ENCODE data around the gene STMND1.
"Not testable (repeated sequence)": the region's sequence is repeated elsewhere in the genome, so short reads cannot be mapped to it uniquely, and the experiment has no call there.

STMND1 gene

DNA sequence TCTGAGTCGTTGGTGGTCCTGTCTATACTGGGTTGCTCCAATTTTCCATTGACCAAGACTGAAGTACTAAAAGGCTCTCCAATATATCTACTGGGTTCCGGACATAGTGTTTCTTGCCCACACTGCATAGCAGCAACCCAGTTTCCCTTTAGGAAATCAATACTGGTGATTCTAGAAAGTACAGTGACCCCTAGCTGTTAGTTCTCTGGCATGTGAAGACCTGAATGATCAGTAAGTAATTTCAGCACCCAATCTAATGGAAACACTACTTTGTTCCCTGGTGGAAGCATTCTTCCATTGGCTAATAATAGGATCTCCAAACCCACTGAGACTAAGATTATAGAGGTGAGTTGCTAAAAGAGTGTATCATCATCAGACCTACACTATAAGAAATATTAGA, 40.8 kb upstream of the STMND1 start:
- TF ChIP-seq CTCF (IDR thresholded peaks at IDR 0.05; ENCODE audit: borderline replicate concordance, control extremely low read depth, extremely low read depth, insufficient read depth, missing control alignments) = no peak

DNA sequence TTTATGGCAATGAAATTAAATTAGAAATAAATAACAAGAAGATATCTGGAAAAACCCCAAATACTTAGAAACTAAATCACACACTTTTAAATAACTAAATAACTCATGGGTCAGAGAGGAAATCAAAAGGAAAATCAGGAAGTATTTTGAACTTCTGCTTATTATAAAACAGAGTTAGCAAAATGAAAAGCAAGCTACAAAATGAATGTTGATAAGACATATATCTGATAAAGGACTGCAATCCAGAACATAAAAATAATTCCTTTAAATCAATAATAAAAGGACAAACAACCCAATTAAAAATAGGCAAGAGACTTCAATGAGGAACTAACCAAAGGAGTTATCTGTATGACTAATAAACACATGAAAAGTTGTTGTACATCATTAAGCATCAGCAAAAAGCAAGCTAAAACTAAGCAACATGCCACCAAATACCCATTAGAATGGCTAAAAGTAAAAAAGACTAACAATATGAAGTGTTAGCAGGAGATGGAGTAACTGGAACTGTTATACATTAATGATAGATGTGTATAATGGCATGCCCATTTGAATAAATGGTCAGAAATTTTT, 38.9 kb upstream of the STMND1 start:
- in situ Hi-C loops (cut with MboI; ENCODE audit: low sequenced_read_pairs, unreplicated experiment) = no loop called here
- TF ChIP-seq CTCF (IDR thresholded peaks at IDR 0.05; ENCODE audit: borderline replicate concordance, control extremely low read depth, extremely low read depth, insufficient read depth, missing control alignments) = no peak
- no peak for DNase-seq (ENCODE audit: low spot score)

More for the DNA sequence above, 40.8 kb upstream of the STMND1 start:
- in situ Hi-C loops (cut with MboI; ENCODE audit: low sequenced_read_pairs, unreplicated experiment) = no loop called here
- no peak for DNase-seq (ENCODE audit: low spot score)

DNA sequence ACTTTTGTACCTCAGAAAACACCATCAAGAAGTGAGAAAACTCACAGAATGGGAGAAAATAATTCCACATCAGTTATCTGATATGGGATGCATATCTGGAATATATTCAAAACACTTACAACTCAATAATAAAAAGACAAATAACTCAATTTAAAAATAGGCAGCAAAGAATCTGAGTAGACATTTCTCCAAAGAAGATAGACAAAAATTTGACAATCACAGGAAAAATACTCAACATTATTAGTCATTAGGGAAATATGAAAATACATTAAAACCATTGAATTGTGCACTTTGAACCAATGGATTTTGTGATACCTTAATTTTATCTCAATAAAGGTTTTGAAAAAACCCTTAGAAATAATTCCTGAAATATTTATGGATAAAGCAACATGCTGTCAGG, 36.9 kb upstream of the STMND1 start:
- in situ Hi-C loops (cut with MboI; ENCODE audit: low sequenced_read_pairs, unreplicated experiment) = no loop called here
- no peak for TF ChIP-seq CTCF (IDR thresholded peaks at IDR 0.05; ENCODE audit: borderline replicate concordance, control extremely low read depth, extremely low read depth, insufficient read depth, missing control alignments)

DNA sequence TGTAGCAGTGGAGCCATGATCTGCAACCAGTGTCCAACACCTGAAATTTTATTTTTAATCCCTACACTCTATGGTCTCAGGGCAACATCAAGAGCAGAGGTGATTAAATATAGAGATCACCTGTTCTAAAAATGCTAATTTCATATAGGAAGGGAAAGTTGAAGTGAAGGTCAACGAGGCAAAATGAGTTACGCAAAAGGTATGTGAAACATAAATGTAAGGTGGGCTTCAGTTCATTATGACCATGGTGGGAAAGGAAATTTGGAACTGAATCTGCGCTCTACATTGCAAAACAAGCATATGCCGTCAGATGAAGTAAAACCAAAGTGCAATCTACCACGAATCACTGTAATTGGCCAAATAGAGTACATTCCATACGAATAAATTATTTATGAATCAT, 35.2 kb upstream of the STMND1 start:
- no peak for DNase-seq (ENCODE audit: low spot score)
- in situ Hi-C loops (cut with MboI; ENCODE audit: low sequenced_read_pairs, unreplicated experiment) = no loop called here
- TF ChIP-seq CTCF (IDR thresholded peaks at IDR 0.05; ENCODE audit: borderline replicate concordance, control extremely low read depth, extremely low read depth, insufficient read depth, missing control alignments) = no peak

More for the DNA sequence above, 36.9 kb upstream of the STMND1 start:
- no peak for DNase-seq (ENCODE audit: low spot score)

DNA sequence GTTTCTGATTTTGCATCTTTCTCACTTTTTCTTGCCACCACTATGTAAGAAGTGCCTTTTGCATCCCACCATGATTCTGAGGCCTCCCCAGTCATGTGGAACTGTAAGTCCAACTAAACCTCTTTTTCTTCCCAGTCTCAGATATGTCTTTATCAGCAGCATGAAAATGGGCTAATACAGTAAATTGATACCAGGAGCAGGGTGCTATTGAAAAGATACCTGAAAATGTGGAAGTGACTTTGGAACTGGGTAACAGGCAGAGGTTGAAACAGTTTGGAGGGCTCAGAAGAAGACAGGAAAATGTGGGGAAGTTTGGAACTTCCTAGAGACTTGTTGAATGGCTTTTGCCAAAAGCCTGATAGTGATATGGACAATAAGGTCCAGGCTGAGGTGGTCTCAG, 32.9 kb upstream of the STMND1 start:
- DNase-seq (ENCODE audit: low spot score); in situ Hi-C loops (cut with MboI; ENCODE audit: low sequenced_read_pairs, unreplicated experiment): not testable (repeated sequence)

- DNase-seq (ENCODE audit: low spot score); in situ Hi-C loops (cut with MboI; ENCODE audit: low sequenced_read_pairs, unreplicated experiment): not testable (repeated sequence)
These were observed 31.4 kb upstream of the STMND1 start for GRCh38 chr6:17070400-17070799.

DNA sequence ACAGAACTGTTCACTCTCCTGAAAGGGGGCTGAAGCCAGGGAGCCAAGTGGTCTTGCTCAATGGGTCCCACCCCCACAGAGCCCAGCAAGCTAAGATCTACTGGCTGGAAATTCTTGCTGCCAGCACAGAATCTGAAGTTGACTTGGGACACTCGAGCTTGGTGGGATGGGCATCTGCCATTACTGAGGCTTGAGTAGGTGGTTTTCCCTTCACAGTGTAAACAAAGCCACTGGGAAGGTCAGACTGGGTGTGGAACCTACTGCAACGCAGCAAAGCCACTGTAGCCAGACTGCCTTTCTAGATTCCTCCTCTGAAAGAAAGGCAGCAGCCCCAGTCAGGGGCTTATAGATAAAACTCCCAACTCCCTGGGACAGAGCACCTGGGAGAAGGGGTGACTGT, 28.3 kb upstream of the STMND1 start:
- DNase-seq (ENCODE audit: low spot score); in situ Hi-C loops (cut with MboI; ENCODE audit: low sequenced_read_pairs, unreplicated experiment): not testable (repeated sequence)

- no peak for TF ChIP-seq CTCF (IDR thresholded peaks at IDR 0.05; ENCODE audit: borderline replicate concordance, control extremely low read depth, extremely low read depth, insufficient read depth, missing control alignments)
- no peak for DNase-seq (ENCODE audit: low spot score)
- in situ Hi-C loops (cut with MboI; ENCODE audit: low sequenced_read_pairs, unreplicated experiment) = loop anchor here (10.0 to 25.0 kb wide), 3 partner anchors 94 to 744 kb away; no protein-coding TSS in a partner anchor
These were observed 20.6 kb upstream of the STMND1 start for GRCh38 chr6:17081273-17081672.

Data from GM13976 (cell line).